HG02759 (cell line): ENCODE measurements around the gene TGFBR3.
"Not testable (repeated sequence)": the region's sequence is repeated elsewhere in the genome, so short reads cannot be mapped to it uniquely, and the experiment has no call there.

Source experiments
- ATAC-seq: cut with Tn5 transposase; IDR thresholded peaks from one replicate; pipeline ENCODE4 v1.9.1; 2021; ENCODE audit warnings: mild to moderate bottlenecking, moderate library complexity; ENCODE audit not compliant: unreplicated experiment

TGFBR3 gene

DNA sequence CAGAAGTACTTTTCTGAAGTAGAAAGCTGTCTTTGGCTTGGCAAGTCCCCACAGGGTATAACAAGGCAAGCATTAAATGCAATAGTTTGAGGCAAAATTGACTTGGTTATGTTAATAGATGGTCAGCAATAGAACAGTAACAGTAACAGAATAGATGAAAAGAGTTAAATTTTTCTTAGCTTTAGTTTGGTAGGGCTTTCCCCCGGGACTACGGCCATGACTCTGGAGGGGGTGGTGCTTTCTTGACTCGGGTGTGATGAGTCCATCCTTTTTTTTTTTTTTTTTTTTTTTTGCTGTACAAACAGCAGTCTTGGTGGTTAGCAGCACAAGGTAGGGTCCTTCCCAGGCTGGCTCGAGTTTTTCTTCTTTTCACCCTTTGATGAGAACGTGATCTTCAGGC lies 219.3 kb downstream of the TGFBR3 start:
- not testable (repeated sequence) for ATAC-seq

DNA sequence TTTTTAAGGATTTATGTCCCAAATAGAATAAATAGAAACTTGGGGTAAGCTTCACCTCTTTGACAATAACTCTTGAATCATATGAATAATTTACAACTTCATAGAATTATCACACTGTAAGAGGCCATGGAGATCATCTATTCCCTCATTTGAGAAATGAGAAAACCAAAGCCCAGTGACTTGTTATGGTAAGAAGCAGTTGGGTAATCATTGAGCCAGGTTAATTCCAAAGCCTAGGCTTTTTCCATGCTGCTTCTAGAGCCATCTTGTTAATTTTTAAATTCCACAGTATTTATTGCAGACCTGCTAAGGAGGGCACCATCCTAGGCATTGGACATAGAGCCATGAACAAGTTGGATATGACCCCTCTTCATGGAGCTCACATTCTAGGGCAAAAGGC lies 224.8 kb downstream of the TGFBR3 start:
- no peak for ATAC-seq

DNA sequence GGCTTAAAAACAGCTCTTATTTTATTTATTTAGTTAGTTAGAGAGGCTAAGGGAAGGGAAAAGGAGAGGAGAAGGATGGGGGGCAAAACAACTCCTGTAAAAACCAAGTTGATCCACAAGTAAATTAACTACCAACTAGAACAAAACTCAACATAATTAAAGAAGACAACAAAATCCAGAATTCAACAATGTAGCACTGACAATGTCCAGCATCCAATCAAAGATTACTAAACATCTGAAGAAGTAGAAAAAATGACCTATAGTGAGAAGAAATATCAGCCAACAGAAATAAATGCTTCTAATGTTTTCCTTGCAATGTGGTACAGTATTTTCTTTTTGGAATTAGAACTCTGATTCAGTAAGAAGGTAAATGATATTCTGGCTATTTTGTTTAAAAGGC lies 225.2 kb downstream of the TGFBR3 start:
- no peak for ATAC-seq

DNA sequence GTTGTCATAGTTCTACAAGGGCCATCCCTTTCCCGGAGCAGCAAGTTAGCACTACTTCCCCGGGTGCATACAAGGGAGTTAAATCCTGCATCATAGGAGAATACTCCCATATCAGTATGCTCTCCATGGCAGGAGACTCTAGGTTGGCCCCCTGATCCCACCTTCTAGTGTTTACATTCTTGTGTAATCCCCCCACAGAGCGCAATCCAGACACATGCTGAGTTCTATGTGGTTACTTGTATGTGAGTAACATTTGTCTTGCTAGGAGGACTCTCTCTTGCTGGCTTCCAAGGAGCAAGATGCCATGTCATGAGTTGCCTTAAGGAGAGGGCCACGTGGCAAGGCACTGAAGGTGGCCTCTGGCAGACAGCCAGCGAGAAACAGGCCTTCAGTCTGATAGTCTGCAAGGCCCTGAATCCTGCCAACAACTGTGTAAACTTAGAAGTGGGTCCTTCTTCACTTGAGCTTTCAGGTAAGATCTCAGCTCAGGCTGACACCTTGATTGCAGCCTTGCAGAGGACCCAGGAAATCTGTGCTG lies 230.0 kb downstream of the TGFBR3 start:
- no peak for ATAC-seq

DNA sequence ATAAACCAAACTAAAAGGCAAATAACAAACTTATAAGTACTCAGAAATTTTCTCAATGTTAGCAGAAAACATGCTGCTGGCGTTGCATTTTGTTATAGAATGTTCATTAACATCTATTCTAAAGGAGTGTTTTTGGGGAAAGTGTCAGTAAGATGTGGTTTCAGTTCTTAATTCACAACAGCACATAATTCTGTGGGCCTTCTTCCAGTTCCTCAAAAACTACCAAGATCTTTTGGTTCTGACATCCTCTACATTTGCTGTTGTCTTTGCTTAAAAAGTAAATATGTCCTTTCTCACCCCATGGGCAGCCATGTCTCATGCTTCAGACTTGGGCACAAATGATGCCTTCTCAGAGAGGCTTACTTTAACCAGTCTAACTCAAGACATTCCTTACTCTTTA lies 232.8 kb downstream of the TGFBR3 start:
- ATAC-seq, result no peak

DNA sequence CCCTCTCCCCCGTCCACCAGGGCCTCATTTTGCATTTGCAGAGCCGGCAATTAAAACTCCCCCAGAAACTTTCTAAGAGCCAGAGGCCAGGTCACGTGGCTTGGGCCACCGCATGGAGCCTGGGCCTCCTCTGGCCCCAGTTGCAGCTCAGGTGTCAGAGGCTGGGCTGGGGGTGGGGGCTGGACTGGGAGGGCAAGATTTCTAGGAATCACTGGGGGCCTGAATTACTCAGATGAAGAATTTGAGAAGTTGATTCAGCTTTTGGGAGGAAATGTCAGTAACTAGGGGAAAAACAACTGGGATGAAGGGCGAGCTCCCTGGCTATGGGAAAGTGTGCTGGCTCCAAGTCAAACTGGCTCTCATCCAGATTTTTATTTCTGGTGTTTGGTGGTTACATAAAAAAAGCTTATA lies 234.3 kb downstream of the TGFBR3 start:
- ATAC-seq, result no peak

DNA sequence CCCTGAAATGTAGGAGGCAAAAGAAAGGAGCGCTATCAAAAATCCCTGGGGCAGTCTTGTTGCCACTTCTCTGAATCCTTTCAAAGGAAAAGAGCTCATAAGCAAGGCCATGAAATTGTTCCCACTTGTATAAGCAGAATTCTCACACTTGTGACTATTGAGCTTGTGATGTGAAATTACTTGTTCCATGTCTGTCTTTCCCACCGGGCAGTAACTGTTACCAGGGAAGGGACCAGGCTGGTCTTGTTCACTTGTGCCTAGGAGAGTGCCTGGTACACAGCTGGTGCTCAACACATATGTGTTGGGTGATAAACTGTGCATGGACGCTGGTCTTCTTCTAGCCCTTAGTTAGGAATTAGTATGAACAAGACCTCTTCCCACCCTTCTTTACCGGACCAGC lies 234.7 kb downstream of the TGFBR3 start:
- ATAC-seq, result no peak

DNA sequence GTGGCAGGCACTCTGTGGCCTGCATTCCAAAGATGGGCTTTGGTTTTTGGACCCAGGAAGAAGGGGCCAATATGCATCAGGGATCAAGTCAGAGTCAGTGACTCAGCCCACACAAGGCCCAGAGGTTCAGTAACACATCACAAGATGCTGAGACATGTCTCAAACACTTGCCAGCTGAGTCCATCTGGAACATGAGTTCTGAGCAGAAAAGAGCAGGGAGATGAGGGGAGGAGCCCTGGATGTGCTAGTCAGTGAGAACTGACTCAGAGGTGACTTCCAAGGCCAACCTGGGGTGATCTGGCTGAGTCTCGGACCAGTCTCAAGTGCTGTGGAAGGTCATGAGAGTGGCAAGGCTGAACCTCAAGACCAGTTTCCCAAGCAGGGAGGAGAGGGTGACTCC lies 235.2 kb downstream of the TGFBR3 start:
- ATAC-seq, result no peak

DNA sequence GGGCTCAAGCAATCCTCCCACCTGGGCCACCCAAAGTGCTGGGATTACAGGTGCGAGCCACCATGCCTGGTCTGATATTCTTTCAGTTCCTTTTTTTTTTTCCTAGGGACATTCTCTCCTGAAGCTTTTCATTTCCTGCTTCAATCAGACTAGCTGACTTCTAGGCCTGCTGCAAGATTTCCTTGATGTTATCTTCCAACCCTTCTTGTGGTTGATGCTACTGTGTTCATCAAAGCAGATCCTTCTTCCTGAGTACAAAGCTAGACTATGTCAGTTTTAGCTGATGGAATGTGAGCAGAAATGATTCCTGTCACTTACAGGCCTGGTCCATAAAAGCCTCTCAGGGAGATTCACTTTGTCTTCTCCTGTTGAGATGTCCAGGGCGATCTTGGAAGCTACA lies 238.9 kb downstream of the TGFBR3 start:
- no peak for ATAC-seq

DNA sequence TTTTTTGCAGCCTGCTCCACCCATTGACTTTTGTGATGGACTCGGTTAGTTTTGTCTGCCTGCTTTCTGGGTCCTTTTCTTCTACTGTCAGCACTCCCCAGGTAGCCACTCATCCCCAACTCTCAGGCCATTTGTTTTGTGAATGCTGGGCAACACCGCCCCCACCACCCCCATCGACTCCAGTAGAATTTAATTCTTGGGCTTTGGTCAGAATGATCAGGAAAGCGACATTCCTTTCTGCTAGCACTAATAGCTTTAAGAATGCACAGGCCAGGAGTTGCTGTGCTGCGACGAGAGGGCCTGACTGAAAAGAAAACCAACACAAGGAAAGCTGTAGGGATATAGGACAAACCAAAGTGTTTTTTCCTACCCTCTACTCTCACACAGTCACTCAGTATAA lies 240.9 kb downstream of the TGFBR3 start:
- no peak for ATAC-seq

DNA sequence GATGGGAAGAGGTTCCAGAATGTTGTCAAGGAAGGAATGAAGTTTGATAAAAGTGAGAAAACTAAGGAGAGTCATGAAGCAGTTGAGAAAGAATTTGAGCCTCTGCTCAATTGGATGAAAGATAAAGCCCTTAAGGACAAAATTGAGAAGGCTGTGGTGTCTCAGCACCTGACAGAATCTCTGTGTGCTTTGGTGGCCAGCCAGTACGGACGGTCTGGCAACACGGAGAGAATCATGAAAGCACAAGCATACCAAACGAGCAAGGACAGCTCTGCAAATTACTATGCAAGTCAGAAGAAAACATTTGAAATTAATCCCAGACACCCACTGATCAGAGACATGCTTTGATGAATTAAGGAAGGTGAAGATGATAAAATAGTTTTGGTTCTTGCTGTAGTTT lies 242.5 kb downstream of the TGFBR3 start:
- ATAC-seq, result no peak

DNA sequence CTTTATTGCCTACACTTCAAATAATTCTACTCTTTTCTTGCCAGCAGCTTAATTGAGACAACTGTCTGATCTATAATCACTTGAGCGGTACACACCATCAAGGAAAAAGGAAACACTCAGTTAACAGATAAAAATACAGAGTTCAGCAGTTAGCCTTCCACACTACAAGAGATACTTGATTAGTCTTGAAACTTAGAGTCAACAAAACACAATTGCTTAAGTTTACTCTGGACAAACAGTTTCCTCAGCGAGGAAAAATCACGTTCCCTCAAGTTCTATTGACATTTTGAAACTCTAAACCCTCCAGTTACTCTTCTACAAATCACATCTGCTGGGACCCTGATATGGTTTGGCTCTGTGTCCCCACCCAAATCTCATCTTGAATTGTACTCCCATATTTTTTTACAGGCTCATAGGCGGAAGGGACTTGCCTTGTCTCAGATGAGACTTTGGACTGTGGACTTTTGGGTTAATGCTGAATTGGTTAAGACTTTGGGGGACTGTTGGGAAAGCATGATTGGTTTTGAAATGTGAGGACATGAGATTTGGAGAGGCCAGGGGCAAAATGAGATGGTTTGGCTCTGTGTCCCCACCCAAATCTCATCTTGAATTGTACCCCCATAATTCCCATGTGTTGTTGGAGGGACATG lies 244.9 kb downstream of the TGFBR3 start:
- ATAC-seq, result no peak

DNA sequence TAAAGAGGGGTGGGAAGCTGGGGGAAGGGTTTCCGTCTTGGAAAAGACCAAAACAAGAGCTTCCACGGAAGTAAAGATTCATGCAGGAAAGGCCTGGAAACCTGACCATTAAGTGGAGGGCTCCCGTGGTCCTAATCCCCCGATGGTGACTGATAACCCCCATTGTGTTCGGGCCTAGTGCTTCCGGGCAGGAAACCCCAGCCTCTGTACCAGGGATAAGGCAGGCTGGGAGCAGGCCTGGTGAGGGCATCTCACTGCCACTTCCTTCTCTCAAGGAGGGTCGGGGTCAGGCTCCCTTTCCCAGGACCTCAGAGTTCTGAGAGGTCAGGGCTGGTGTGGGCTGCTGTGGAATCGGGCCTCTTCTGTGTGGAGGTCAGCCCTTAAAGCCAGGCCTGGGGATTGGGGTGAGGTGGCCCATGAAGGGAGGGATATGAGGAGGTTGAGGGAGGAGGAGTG lies 248.4 kb downstream of the TGFBR3 start:
- ATAC-seq, result no peak

DNA sequence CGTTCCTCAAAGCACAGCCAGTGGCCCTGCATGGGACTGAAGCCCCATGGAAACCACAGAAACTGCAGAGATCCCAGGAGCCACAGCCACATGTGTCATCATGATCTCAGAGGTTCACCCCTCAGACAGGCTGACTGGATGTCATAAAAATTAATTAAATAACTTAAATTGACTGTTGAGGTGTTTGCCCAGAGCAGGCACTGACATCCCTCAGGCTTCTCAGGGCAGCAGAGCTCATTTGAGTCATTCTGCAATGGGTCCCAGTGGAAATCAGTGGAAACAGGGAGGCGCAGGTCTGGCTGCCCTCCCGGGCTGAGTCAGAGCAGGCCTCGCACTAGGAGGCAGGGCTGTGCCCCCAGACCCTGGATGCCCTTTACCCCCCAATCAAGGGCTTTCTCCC lies 250.2 kb downstream of the TGFBR3 start:
- no peak for ATAC-seq

DNA sequence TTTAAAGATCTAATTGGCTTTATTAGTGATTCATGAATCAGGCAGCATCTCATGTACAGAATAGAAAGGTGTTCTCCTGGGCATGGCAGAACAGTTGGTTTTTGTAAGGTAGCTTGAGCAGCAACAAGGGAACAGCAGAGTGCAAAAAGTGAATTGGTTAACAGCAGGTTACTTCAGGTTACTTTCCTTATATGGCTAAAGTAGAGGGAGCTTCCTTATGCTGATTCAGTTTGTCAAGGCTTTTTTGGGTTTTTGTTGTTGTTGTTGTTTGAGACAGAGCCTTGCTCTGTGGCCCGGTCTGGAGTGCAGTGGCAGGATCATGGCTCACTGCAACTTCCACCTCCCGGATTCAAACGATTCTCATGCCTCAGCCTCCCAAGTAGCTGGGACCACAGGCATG lies 252.5 kb downstream of the TGFBR3 start:
- no peak for ATAC-seq

DNA sequence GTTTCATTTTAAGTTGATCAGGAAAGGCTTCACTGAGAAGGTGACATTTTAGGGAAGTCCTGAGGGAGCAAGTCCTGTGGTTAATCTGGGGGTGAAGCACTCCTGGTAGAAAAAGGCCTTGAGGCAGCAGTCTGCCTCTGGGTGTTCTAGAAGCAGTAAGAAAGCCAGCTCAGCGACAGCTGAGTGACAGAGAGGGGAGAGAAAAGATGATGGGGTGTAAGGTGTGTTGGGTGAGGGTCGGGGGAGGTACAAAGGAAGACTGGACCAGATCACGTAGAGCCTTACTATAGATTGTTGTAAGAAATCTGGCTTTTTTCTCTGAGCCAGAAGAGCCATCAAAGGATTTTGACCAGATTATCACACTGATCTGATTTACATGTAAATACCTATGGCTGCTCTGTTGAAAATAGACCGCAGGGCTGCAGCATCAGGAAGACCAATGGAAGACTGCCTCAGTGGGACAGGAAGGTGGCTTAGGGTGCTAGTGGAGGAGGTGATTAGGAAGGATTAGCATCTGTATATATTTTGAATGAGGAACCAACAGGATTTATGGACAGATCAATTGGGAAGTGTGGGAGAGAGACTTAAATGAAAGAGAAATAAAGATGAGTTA lies 254.1 kb downstream of the TGFBR3 start:
- no peak for ATAC-seq

DNA sequence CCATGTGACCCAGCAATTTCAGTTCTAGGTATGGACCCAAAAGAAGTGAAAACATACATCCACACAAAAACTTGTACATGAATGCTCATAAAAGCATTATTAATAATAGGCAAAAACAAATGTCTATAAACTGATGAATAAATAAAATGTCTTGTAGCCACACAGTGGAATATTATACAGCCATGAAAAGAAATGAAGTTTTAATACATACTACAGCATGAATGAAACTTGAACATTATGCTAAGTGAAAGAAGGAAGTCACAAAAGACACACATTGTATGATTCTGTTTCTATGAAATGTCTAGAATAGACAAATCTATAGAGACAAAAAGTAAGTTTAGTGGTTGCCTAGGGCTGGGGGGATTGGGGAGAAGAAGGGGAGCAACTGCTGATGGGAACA lies 255.1 kb downstream of the TGFBR3 start:
- no peak for ATAC-seq
